Endothelial cell of umbilical vein (primary cell): ENCODE measurements around the gene MTF1.

Source experiments
- CTCF ChIP-seq, 2 donors: IDR thresholded peaks; 1 replicate in 1 of 2; 2 replicates in 1 of 2; pipeline ENCODE4 v1.5.1; 2011; ENCODE audit warnings: low read length in 2 of 2, mild to moderate bottlenecking in 2 of 2, moderate library complexity in 2 of 2, control low read depth in 1 of 2, inconsistent platforms in 1 of 2, low read depth in 1 of 2; ENCODE audit not compliant: insufficient read depth in 1 of 2; ENCODE audit errors: extremely low read depth in 1 of 2
- EZH2 ChIP-seq: IDR thresholded peaks from 2 replicates; pipeline ENCODE4 v1.6.1; 2012; ENCODE audit warnings: borderline replicate concordance, low read depth, mild to moderate bottlenecking, moderate library complexity, low read length, inconsistent platforms; ENCODE audit not compliant: severe bottlenecking
- FOS ChIP-seq: IDR thresholded peaks from 2 replicates; pipeline ENCODE4 v1.6.1; 2011; ENCODE audit warnings: mild to moderate bottlenecking, low read length, moderate library complexity, borderline replicate concordance; ENCODE audit not compliant: insufficient read depth
- POLR2A ChIP-seq: IDR thresholded peaks from 2 replicates; pipeline ENCODE4 v1.6.1; 2012; ENCODE audit warnings: low read depth, mild to moderate bottlenecking, control low read depth, low read length

- no peak for TF ChIP-seq CTCF (IDR thresholded peaks at IDR 0.05; ENCODE audit: extremely low read depth in 1 of 2, insufficient read depth in 1 of 2, low read depth in 1 of 2, low read length in 2 of 2)
- TF ChIP-seq POLR2A: no peak
- no peak for TF ChIP-seq FOS
- no peak for TF ChIP-seq EZH2
Measured at GRCh38 chr1:37824001-37824400, 35.4 kb downstream of the MTF1 start.
